HEK293T (cell line): ENCODE results near the gene TTC23L.

Source experiments
- ARNT ChIP-seq: fragments of 450-650 bp; IDR thresholded peaks from 2 replicates; pipeline ENCODE4 v1.6.1; 2017; ENCODE audit warnings: mild to moderate bottlenecking
- BHLHE40 ChIP-seq: fragments of 450-650 bp; IDR thresholded peaks from 2 replicates; pipeline ENCODE4 v1.6.1; 2016; ENCODE audit warnings: mild to moderate bottlenecking, moderate library complexity, borderline replicate concordance
- CTBP1 ChIP-seq: fragments of 450-650 bp; IDR thresholded peaks from 2 replicates; pipeline ENCODE4 v1.6.1; 2016; ENCODE audit warnings: borderline replicate concordance
- ELF4 ChIP-seq: fragments of 450-650 bp; IDR thresholded peaks from 2 replicates; pipeline ENCODE4 v1.6.1; 2017; ENCODE audit warnings: antibody characterized with exemption
- FOXK2 ChIP-seq: fragments of 450-650 bp; IDR thresholded peaks from 2 replicates; pipeline ENCODE4 v1.6.1; 2016; ENCODE audit warnings: mild to moderate bottlenecking
- FOXM1 ChIP-seq: fragments of 450-650 bp; IDR thresholded peaks from 2 replicates; pipeline ENCODE4 v1.6.1; 2017; ENCODE audit warnings: mild to moderate bottlenecking, borderline replicate concordance
- HDGF ChIP-seq: fragments of 450-650 bp; IDR thresholded peaks from 2 replicates; pipeline ENCODE4 v1.6.1; 2017; ENCODE audit warnings: antibody characterized with exemption, borderline replicate concordance
- L3MBTL2 ChIP-seq: fragments of 450-650 bp; conservative IDR thresholded peaks from 2 replicates; pipeline ENCODE4 v1.6.1; 2016; ENCODE audit warnings: mild to moderate bottlenecking
- LEF1 ChIP-seq: fragments of 450-650 bp; IDR thresholded peaks from 2 replicates; pipeline ENCODE4 v1.6.1; 2017; ENCODE audit warnings: mild to moderate bottlenecking, borderline replicate concordance
- SP1 ChIP-seq: fragments of 450-650 bp; IDR thresholded peaks from 2 replicates; pipeline ENCODE4 v1.6.1; 2017
- SUZ12 ChIP-seq: fragments of 450-650 bp; IDR thresholded peaks from 2 replicates; pipeline ENCODE4 v1.6.1; 2016; ENCODE audit warnings: mild to moderate bottlenecking
- ZNF384 ChIP-seq: fragments of 450-650 bp; IDR thresholded peaks from 2 replicates; pipeline ENCODE4 v1.6.1; 2016
- TF ChIP-seq, protein P1 (sequence below): fragments of 450-650 bp; IDR thresholded peaks from 2 replicates; pipeline ENCODE4 v1.6.1; 2016

DNA sequence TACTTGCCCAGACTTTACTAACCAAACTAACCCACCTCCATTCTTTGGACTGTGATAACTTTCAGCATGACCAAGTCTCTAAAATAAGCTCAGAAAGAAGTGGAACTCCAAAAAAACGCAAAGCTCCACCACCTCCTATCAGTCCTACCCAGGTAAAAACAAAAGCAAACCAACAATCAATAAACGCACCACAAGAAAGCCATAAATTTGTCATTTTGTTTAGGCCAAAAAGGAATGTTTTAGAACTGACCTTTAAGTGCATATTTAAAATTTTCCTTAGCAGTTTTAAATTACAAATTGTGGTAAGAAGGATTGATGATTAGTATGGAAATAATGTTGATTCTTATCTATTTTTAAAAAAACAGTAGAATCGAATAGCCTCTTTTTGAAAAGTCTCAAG lies 25.5 kb upstream of the TTC23L start:
- TF ChIP-seq FOXM1: no peak
- no peak for TF ChIP-seq ARNT
- TF ChIP-seq L3MBTL2: no peak
- no peak for TF ChIP-seq HDGF
- TF ChIP-seq SP1: no peak
- no peak for TF ChIP-seq SUZ12
- TF ChIP-seq, protein P1, sequence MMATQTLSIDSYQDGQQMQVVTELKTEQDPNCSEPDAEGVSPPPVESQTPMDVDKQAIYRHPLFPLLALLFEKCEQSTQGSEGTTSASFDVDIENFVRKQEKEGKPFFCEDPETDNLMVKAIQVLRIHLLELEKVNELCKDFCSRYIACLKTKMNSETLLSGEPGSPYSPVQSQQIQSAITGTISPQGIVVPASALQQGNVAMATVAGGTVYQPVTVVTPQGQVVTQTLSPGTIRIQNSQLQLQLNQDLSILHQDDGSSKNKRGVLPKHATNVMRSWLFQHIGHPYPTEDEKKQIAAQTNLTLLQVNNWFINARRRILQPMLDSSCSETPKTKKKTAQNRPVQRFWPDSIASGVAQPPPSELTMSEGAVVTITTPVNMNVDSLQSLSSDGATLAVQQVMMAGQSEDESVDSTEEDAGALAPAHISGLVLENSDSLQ: no peak
- no peak for TF ChIP-seq BHLHE40
- no peak for TF ChIP-seq ELF4
- no peak for TF ChIP-seq CTBP1
- no peak for TF ChIP-seq FOXK2
- no peak for TF ChIP-seq ZNF384
- no peak for TF ChIP-seq LEF1
